Loucy (cell line): ENCODE data around the gene CDH13.

Source experiments
- H2AFZ ChIP-seq: fragments of 200-600 bp; sonication (generic); 2 replicates; pipeline ENCODE4 v1.6.0; 2016; ENCODE audit warnings: antibody characterized with exemption, mild to moderate bottlenecking, low read length, moderate library complexity
- H3F3A ChIP-seq: fragments of 200-600 bp; 2 replicates; pipeline ENCODE4 v1.6.0; 2016; ENCODE audit warnings: antibody characterized with exemption, low read depth, mild to moderate bottlenecking
- H3K27me3 ChIP-seq: fragments of 200-600 bp; sonication (generic); 2 replicates; pipeline ENCODE4 v1.6.1; 2014; ENCODE audit warnings: low read length, mild to moderate bottlenecking; ENCODE audit not compliant: insufficient read depth, poor library complexity, severe bottlenecking
- H3K36me3 ChIP-seq: fragments of 200-600 bp; sonication (generic); 2 replicates; pipeline ENCODE4 v1.6.1; 2016; ENCODE audit warnings: low read length; ENCODE audit not compliant: insufficient read depth
- H3K4me1 ChIP-seq: fragments of 200-600 bp; sonication (generic); 2 replicates; pipeline ENCODE4 v1.5.1; 2014; ENCODE audit warnings: low read length, mild to moderate bottlenecking; ENCODE audit not compliant: insufficient read depth, poor library complexity, severe bottlenecking
- H3K4me2 ChIP-seq: fragments of 200-600 bp; sonication (generic); 2 replicates; pipeline ENCODE4 v1.6.0; 2014; ENCODE audit warnings: antibody characterized with exemption, low read length, low read depth, mild to moderate bottlenecking; ENCODE audit not compliant: poor library complexity, severe bottlenecking
- H3K4me3 ChIP-seq: fragments of 200-600 bp; sonication (generic); 2 replicates; pipeline ENCODE4 v1.5.1; 2014; ENCODE audit warnings: low read length, mild to moderate bottlenecking, mixed read lengths; ENCODE audit not compliant: poor library complexity, severe bottlenecking
- H3K79me2 ChIP-seq: fragments of 200-600 bp; sonication (generic); 2 replicates; pipeline ENCODE4 v1.6.1; 2014; ENCODE audit warnings: low read length; ENCODE audit not compliant: insufficient read depth
- H3K9ac ChIP-seq: fragments of 200-600 bp; sonication (generic); 2 replicates; pipeline ENCODE4 v1.6.0; 2014; ENCODE audit warnings: mild to moderate bottlenecking, low read depth, low read length, moderate library complexity; ENCODE audit not compliant: poor library complexity, severe bottlenecking
- H3K9me2 ChIP-seq: fragments of 200-600 bp; sonication (generic); replicated peaks from 2 replicates; pipeline ENCODE4 v1.6.1; 2016; ENCODE audit warnings: low read depth, low read length, mixed read lengths
- H3K9me3 ChIP-seq: fragments of 200-600 bp; sonication (generic); 2 replicates; pipeline ENCODE4 v1.6.1; 2014; ENCODE audit warnings: mild to moderate bottlenecking, antibody characterized with exemption, low read length, low read depth; ENCODE audit not compliant: insufficient read depth
- H4K20me1 ChIP-seq: fragments of 200-600 bp; sonication (generic); 2 replicates; pipeline ENCODE4 v1.6.0; 2014; ENCODE audit warnings: antibody characterized with exemption, low read length, mild to moderate bottlenecking; ENCODE audit not compliant: insufficient read depth, poor library complexity, severe bottlenecking
- CTCF ChIP-seq: fragments of 200-600 bp; sonication (generic); conservative IDR thresholded peaks from 2 replicates; pipeline ENCODE4 v1.5.1; 2014; ENCODE audit warnings: mild to moderate bottlenecking, antibody characterized with exemption, low read length
- EZH2phosphoT487 ChIP-seq: fragments of 200-600 bp; IDR thresholded peaks from 2 replicates; pipeline ENCODE4 v1.6.1; 2018; ENCODE audit warnings: antibody characterized with exemption, mild to moderate bottlenecking, moderate library complexity, borderline replicate concordance

Gene CDH13

GRCh38 chr16:83197450-83197849 is 570.7 kb downstream of the CDH13 start:
- Histone ChIP-seq H3K27me3 (no peaks in the 10 kb centered on the region), H2AFZ (no peak overlapping the region), H3K9me2 (no peaks in the 10 kb centered on the region), H3K4me2 (no peak overlapping the region), H3K9me3 (no peaks in the 10 kb centered on the region), H4K20me1 (no peaks in the 10 kb centered on the region), H3K79me2 (no peaks in the 10 kb centered on the region), H3K36me3 (no peaks in the 10 kb centered on the region), H3F3A (no peaks in the 10 kb centered on the region), H3K4me1 (no peaks in the 10 kb centered on the region), H3K9ac (no peak overlapping the region), H3K4me3 (no peak overlapping the region)
- no peak for TF ChIP-seq EZH2phosphoT487
- TF ChIP-seq CTCF, result no peak

- Histone ChIP-seq H3K9ac (no peak overlapping the region), H3K4me1 (no peaks in the 10 kb centered on the region), H3K27me3 (no peaks in the 10 kb centered on the region), H3K36me3 (no peaks in the 10 kb centered on the region), H3F3A (no peaks in the 10 kb centered on the region), H3K4me2 (no peak overlapping the region), H3K9me3 (no peaks in the 10 kb centered on the region), H3K4me3 (no peak overlapping the region), H3K9me2 (no peaks in the 10 kb centered on the region), H4K20me1 (no peaks in the 10 kb centered on the region), H2AFZ (no peak overlapping the region), H3K79me2 (no peaks in the 10 kb centered on the region)
- TF ChIP-seq CTCF, result no peak
- no peak for TF ChIP-seq EZH2phosphoT487
These were observed 572.2 kb downstream of the CDH13 start for GRCh38 chr16:83198977-83199376.

- no peaks in the 10 kb centered on the region for H3F3A ChIP-seq
- no peaks in the 10 kb centered on the region for H3K9me2 ChIP-seq
- H3K79me2 ChIP-seq, result no peaks in the 10 kb centered on the region
- no peaks in the 10 kb centered on the region for H3K4me1 ChIP-seq
- H3K9me3 ChIP-seq, result no peaks in the 10 kb centered on the region
- no peak overlapping the region for H3K9ac ChIP-seq
- no peaks in the 10 kb centered on the region for H3K36me3 ChIP-seq
- H3K27me3 ChIP-seq, result no peaks in the 10 kb centered on the region
- no peak overlapping the region for H2AFZ ChIP-seq
- H4K20me1 ChIP-seq, result no peaks in the 10 kb centered on the region
- TF ChIP-seq EZH2phosphoT487 (no peak), CTCF (no peak)
- no peak overlapping the region for H3K4me2 ChIP-seq
- H3K4me3 ChIP-seq, result no peak overlapping the region
These were observed 573.4 kb downstream of the CDH13 start for GRCh38 chr16:83200005-83200779.
